Measurements from ENCODE around the gene GPR33. TPM values are rescaled to one million over a fixed set of nuclear protein-coding genes. Genes with fewer than 3 reads are reported as not detected.
"Not testable (repeated sequence)": the region's sequence is repeated elsewhere in the genome, so short reads cannot be mapped to it uniquely, and the experiment has no call there.

GPR33 gene
- total RNA-seq, 1 donor from 2014 or later, result not detected

DNA sequence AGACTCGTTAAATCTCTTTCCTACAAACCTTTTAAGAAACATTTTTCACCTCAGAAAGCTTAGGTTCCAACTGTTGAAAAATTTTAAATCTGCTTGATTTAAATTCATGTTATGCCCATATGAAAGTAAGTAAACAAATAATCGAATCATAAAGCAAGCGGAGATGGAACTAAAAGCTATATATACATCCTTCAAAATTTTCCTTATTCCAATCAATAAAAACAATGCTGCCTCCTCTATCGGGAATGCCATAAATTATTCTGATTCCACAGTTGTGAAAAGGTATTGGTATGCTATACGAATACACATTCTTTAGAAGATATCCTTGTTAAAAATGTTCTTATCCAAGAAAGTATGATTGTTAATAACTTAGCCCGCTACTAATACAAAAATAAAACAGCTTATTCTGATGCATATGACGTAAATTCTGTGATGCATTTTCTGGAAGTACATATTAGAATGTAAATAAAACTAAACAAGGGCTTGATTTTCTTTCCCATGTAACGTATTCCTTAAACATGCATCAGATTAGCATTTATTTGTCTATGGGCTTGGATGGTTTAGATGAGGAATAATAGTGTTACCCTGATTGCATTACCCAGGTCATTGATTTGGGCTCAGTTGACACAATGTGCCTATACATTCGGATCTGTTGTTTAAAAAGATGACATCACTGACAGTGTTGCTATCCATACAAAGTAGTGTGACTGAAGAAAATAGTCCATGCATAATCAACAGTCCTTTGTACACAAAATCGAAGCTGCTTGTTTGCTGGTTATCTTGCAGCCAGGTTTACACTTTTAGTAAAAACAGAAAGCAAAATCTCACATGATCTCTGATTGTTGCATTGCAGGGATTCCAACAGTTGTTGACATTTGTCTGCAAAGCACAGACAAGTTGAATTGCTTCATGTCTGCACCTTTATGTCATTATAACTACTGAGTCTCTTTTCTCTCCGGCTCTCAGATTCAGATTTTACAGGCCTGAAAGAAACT is 29.9 kb downstream of the GPR33 start:
- DNase-seq, result no peak

DNA sequence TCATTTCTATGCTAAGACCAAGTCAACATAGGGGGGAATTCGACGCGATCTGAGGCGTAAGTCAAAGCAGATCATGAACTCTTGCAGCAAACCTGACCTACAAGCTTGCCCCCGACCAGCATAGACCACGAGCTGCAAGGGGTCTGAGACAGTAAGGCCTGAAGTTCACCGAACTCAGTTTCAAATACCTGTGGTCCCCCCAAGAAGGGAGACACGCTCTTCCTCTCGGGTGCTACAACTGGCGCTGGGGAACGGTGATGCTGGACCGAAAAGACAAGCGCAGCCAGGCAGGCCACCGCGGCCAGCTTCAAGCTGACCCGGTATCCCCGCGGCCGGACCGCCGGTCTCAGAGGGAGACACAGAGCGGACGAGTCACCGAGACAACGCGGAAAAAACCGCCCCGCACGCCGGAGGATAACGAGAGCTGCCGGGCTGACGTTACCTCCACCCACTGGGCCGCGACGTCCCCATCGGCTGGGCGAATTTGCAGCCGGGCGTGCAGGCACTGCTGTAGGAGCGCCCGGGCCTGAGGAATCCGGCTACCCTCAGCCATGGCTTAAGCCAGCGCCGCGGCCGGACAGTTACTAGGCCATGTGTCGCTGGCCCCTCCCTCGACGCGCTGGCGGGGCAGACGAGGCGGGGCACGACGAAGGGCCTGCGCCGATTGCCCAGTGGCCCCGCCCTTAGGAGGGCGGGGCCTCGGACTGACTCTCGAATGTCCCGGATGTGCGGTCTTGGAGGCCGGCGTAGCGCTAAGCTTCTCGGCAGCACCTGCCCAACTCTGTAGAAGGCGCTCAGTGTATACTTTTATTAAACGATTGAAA is 30.8 kb downstream of the GPR33 start, which contains the start of gene DTD2:
TSS of gene DTD2 (minus strand) at position 666 of the 824 bp plus-strand sequence. CDS start at position 553, 113 bp downstream.
- DNase-seq, result peak; percentile 96

DNA sequence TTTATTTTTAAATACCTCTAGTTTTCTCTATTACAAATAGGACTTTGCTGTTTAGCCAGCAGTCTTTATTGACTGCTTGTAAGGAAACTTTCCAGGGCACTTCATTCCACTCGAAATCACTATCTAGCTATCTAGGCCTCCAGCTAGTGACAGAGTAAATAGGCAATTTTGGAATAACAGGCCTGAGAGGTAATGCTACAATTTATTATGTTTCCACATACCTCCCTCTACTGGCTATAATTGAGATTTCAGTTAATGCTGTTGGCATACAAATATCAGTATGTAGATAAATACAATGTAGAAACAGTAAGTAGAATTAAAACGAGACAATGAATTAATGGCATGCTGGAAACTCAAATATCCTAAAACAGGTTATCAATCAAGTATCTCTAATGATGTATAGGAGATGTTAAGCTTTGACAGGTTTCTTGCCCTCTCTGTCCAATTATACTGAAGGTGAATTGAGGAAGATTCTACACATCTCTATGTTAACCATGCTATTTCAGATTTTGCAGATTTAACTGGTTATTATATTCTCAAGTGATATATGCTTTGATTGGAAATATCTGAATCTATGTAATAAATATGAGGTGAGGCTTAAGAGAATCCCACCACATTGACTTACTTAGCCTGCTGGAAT is 37.7 kb downstream of the GPR33 start:
- DNase-seq, result no peak

DNA sequence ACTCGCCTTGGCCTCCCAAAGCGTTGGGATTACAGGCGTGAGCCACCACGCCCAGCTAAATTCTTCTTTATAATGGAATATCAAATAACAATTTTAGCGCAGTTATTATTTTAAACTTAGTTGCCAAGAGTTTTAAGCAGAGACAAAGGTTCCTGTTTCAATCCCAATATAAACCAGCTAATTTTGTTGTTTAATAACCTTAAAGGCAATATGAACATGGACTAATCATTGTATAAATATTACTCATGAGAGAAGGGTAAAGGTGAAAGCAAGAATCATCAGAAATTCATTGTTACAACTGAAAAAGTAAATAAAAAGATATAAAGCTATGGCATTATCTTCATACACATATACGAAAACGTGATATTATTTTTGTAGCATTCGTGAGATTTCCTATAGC is 38.7 kb downstream of the GPR33 start:
- no peak for DNase-seq

DNA sequence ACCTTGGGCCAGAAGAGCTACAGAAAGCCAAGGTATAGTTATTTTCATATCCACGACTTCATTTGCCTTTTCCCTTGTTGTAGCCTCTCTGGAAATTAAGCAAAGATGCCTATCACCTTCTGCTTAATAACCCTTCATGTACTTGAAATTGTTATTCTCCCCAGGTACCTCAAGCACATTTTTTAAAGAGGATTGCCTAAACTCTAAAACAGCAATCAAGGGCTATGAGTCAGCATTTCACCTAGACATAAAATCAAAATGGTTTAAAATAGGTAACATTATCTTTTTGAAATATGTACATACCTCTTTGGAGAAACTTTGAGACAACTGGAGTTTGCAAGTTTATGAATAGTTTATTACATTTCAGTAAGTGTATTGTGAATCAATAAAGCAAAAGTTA is 42.1 kb downstream of the GPR33 start:
- DNase-seq, result no peak

DNA sequence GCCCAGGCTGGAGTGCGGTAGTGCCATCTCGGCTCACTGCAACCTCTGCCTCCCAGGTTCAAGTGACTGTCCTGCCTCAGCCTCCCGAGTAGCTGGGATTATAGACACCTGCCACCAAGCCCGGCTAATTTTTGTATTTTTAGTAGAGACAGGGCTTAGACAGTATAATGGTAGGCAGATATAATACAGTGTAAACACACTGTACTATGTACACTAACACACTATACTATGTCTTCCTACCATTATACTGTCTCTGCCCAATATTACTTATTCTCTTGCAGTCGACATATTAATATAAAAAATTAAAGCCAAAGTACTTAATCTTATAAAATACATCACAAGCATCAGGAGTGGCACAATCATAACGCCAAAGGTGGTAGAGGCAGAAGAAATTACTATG is 45.6 kb downstream of the GPR33 start:
- no peak for DNase-seq

DNA sequence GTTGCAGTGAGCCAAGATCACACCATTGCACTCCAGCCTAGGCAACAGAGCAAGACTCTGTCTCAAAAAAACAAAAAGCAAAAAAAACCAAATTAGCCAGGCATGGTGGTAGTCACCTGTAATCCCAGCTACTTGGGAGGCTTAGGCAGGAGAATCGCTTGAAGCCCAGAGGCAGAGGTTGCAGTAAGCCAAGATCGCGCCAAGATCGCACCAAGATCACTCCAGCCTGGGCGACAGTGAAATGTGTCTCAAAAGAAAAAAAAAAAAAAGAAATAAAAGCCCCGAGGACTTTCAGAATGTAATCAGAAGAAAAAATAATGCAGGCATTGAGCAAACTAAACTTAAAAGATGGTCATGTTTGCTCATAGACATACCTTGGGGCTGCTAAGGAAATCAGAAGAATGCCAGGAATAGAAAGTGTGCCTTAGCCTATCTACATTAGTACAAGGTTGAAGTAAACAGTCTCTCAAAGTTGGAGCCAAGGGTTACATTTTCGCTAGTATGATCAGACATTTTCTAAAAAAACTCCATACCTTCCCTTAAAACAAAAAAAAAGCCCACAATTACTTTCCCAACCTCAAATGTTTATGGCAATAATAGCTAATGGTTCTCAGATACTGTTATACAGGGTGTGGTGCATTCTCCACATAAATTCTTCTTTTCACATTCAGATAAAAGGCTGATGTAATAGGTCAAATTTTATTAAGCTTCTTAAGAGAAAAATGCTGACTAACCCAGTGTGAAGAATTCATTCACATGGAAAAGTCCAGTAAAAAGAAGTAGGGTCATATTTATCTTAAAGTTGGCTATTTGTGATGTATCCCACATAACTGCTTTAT is 46.3 kb downstream of the GPR33 start:
- no peak for DNase-seq

DNA sequence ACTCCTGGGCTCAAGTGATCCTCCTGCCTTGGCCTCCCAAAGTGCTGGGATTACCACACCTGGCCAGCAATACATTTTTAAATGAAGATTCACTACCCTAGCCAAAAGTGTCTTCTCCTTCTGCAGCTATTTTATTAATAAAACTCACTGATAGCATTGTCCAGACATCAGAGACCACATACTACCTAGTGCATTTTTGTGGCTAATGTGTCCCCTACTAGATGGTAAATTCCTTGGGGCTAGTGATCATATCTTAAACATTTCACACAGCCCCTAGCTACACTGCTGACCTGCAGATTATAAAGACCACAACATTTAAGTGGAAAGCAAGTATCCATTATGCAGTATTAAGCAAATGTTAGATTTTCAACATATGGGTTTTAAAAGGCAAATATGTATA is 47.6 kb downstream of the GPR33 start:
- DNase-seq, result no peak

DNA sequence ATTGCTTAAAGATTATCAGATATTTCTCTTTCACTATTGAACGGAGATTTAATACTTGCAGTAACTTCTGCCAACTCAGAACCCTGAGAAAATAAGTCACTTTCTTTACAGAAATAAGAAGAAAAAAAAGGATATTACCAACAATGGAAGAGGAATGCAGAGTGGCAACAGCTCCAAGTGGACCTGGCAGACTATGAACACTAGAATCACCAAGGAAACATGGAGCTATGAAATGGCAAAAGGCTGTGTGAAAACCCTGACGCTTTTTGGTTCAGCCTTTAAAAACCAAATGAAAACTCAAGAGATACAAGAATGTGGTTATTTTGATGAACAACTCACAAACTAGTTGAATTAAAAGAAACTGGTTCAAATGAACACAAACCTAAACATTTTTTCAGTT is 48.3 kb downstream of the GPR33 start:
- DNase-seq, result no peak

DNA sequence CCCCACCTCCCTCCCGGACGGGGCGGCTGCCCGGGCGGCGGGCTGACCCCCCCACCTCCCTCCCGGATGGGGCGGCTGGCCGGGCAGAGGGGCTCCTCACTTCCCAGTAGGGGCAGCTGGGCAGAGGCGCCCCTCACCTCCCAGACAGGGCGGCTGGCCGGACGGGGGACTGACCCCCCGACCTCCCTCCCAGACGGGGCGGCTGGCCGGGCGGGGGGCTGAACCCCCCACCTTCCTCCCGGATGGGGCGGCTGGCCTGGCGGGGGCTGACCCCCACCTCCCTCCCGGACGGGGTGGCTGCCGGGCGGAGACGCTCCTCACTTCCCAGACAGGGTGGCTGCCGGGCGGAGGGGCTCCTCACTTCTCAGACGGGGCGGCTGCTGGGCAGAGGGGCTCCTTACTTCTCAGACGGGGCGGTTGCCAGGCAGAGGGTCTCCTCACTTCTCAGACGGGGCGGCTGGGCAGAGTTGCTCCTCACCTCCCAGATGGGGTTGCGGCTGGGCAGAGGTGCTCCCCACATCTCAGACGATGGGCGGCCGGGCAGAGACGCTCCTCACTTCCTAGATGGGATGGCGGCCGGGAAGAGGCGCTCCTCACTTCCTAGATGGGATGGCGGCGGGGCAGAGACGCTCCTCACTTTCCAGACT is 50.7 kb downstream of the GPR33 start:
- not testable (repeated sequence) for DNase-seq

DNA sequence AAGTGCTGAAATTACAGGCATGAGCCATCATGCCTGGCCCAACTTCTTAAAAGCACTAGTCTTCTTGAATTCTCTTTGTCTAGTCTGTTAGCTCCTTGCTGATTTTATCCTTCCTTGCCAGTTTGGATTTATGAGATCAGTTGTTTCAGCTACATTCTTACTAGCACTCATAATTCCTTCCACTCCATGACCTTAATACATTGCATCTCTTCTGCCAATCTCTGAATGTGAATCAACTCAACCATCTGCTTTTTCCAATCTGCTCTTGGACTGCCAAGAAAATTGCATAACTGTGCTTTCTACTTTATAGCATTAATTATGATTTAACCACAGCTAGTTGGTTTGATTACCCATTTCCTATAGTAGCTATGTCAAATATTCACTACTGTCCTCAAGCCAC is 52.6 kb downstream of the GPR33 start:
- DNase-seq, result no peak

Other genes with a start within 250 kb of the GPR33 start
- 32.3 TPM for gene HEATR5A, start 67.5 kb downstream of the GPR33 start, total RNA-seq
- gene DTD2, start 30.5 kb downstream of the GPR33 start, total RNA-seq, result 77.5 TPM
- gene NUBPL, start 73.4 kb upstream of the GPR33 start, total RNA-seq, result 17.0 TPM

All from occipital lobe (tissue), 2 donors.